WTC11 (cell line): ENCODE results near the gene PLPPR3. TPM values are rescaled to one million over a fixed set of nuclear protein-coding genes. Genes with fewer than 3 reads are reported as not detected.
A peak's percentile ranks its signal among the peaks of the same experiment; 100 is the strongest.

ENCODE experiments used
- ATAC-seq: fragments of 200-7000 bp; cut with Tn5 transposase; 2 replicates; pipeline ENCODE4 v1.10.0; 2021; ENCODE audit warnings: mild to moderate bottlenecking, moderate library complexity
- CTCF ChIA-PET: fragments of 300-600 bp; sonication (Branson Sonifier 250); formaldehyde crosslinking; loops from one replicate; lab custom pipeline; 2021; ENCODE audit warnings: antibody characterized with exemption; lab: Charles Lee
- POLR2A ChIA-PET: fragments of 350-600 bp; sonication (Branson Sonifier 250); formaldehyde crosslinking; loops from one replicate; lab custom pipeline; 2021; ENCODE audit warnings: antibody characterized with exemption; lab: Charles Lee
- DNase-seq: peaks from one replicate; pipeline ENCODE4 v3.0.0; 2021; ENCODE audit warnings: low spot score
- H3K27ac Mint-ChIP-seq: 2 replicates; pipeline ENCODE4 v1.8.0; 2021; ENCODE audit warnings: mixed read lengths
- H3K27me3 Mint-ChIP-seq: 2 replicates; pipeline ENCODE4 v1.8.0; 2021; ENCODE audit warnings: low read depth, mild to moderate bottlenecking, moderate library complexity, mixed read lengths
- H3K36me3 Mint-ChIP-seq: 2 replicates; pipeline ENCODE4 v1.8.0; 2021; ENCODE audit warnings: mixed read lengths
- H3K4me1 Mint-ChIP-seq: 2 replicates; pipeline ENCODE4 v1.8.0; 2022; ENCODE audit warnings: mixed read lengths
- H3K4me3 Mint-ChIP-seq: 2 replicates; pipeline ENCODE4 v1.8.0; 2021; ENCODE audit warnings: mild to moderate bottlenecking, moderate library complexity, mixed read lengths
- H3K9me3 Mint-ChIP-seq: 2 replicates; pipeline ENCODE4 v1.8.0; 2021; ENCODE audit warnings: mixed read lengths
- EMX1 ChIP-seq: fragments of 250-450 bp; sonication (Bioruptor Pico); IDR thresholded peaks from 2 replicates; pipeline ENCODE4 v1.8.0; 2021; ENCODE audit warnings: mild to moderate bottlenecking
- FOXP1 ChIP-seq: sonication (generic); formaldehyde crosslinking; IDR thresholded peaks from 2 replicates; pipeline ENCODE4 v1.8.0; 2022; ENCODE audit warnings: missing genetic modification reagents, mild to moderate bottlenecking, moderate library complexity, borderline replicate concordance
- JUN ChIP-seq: sonication (generic); formaldehyde crosslinking; IDR thresholded peaks from 2 replicates; pipeline ENCODE4 v1.8.0; 2023; ENCODE audit warnings: mild to moderate bottlenecking, missing genetic modification reagents
- NR1H2 ChIP-seq: sonication (generic); formaldehyde crosslinking; IDR thresholded peaks from 2 replicates; pipeline ENCODE4 v1.9.0; 2021; ENCODE audit warnings: mild to moderate bottlenecking, moderate library complexity, missing genetic modification reagents
- NR3C1 ChIP-seq: sonication (generic); formaldehyde crosslinking; conservative IDR thresholded peaks from 2 replicates; pipeline ENCODE4 v1.8.1; 2023; ENCODE audit warnings: low read depth, mild to moderate bottlenecking, missing genetic modification reagents
- OVOL2 ChIP-seq: fragments of 250-450 bp; sonication (Bioruptor Pico); IDR thresholded peaks from 2 replicates; pipeline ENCODE4 v1.9.0; 2021; ENCODE audit warnings: mild to moderate bottlenecking, borderline replicate concordance
- ZNF671 ChIP-seq: fragments of 250-450 bp; sonication (Bioruptor Pico); IDR thresholded peaks from 2 replicates; pipeline ENCODE4 v1.8.0; 2021; ENCODE audit warnings: mild to moderate bottlenecking
- total RNA-seq: library from RNA; stranded (reverse); gene quantifications from 3 replicates; pipeline ENCODE4 v1.2.3, GENCODE V29; 2021
- TF ChIP-seq, protein P1 (sequence below): sonication (generic); formaldehyde crosslinking; IDR thresholded peaks from 2 replicates; pipeline ENCODE4 v1.8.0; 2022; ENCODE audit warnings: mild to moderate bottlenecking, missing genetic modification reagents
- TF ChIP-seq, protein P2 (sequence below): sonication (generic); formaldehyde crosslinking; IDR thresholded peaks from 2 replicates; pipeline ENCODE4 v1.8.1; 2022; ENCODE audit warnings: low read depth, mild to moderate bottlenecking, moderate library complexity, missing genetic modification reagents, borderline replicate concordance
- TF ChIP-seq, protein P3 (sequence below): sonication (generic); formaldehyde crosslinking; IDR thresholded peaks from 2 replicates; pipeline ENCODE4 v1.8.1; 2022; ENCODE audit warnings: mild to moderate bottlenecking, moderate library complexity, missing genetic modification reagents
- TF ChIP-seq, protein P4 (sequence below): sonication (generic); formaldehyde crosslinking; IDR thresholded peaks from 2 replicates; pipeline ENCODE4 v1.8.0; 2022; ENCODE audit warnings: mild to moderate bottlenecking, missing genetic modification reagents
- TF ChIP-seq, protein P5 (sequence below): sonication (generic); formaldehyde crosslinking; IDR thresholded peaks from 2 replicates; pipeline ENCODE4 v1.8.1; 2023; ENCODE audit warnings: mild to moderate bottlenecking, moderate library complexity, missing genetic modification reagents

The PLPPR3 gene
- total RNA-seq, 1 experiment from 2014 or later, result 60.6 TPM

DNA sequence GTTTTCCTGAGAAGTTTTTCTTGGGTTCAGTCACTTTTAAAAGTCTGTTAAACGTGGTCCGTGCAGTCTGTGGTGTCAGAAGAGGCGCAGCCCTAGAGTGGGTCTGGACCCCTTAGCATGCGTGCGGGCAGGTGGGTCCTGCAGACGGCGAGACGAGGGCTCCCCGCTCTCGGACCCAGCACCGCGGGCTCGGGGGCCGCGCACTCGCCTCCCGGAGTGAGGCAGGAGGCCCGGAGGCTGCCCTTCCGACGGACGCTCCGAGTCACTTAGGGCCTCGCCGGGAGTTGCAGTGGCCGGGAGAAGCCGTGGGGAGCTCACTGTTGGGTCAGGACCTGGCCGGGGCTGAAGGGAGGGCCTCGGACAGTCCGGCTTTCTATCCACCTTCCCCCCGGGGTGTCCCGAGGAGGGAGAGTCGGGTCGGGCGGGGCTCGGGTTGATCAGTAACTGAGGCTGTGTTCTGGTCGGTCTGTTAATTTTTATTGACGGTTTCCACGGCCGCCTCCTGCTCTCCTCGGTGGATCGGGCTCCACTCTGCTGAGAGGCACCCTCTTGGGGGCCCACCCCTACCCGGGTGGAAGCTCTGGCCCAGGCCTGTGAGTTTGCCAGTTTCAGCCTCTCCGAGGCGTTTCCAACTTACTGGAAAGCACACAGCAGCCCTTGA is 23.2 kb downstream of the PLPPR3 start:
- POLR2A ChIA-PET, result interaction anchor here (0.5 to 1.5 kb wide), 5 partner anchors 10 to 118 kb away, joined by 3 to 5 read pairs (median 4); no protein-coding TSS in a partner anchor
- CTCF ChIA-PET, result interaction anchor here (0.9 to 1.4 kb wide), 4 partner anchors 25 to 284 kb away, joined by 3 to 6 read pairs (median 3); no protein-coding TSS in a partner anchor
- no peak for ATAC-seq

DNA sequence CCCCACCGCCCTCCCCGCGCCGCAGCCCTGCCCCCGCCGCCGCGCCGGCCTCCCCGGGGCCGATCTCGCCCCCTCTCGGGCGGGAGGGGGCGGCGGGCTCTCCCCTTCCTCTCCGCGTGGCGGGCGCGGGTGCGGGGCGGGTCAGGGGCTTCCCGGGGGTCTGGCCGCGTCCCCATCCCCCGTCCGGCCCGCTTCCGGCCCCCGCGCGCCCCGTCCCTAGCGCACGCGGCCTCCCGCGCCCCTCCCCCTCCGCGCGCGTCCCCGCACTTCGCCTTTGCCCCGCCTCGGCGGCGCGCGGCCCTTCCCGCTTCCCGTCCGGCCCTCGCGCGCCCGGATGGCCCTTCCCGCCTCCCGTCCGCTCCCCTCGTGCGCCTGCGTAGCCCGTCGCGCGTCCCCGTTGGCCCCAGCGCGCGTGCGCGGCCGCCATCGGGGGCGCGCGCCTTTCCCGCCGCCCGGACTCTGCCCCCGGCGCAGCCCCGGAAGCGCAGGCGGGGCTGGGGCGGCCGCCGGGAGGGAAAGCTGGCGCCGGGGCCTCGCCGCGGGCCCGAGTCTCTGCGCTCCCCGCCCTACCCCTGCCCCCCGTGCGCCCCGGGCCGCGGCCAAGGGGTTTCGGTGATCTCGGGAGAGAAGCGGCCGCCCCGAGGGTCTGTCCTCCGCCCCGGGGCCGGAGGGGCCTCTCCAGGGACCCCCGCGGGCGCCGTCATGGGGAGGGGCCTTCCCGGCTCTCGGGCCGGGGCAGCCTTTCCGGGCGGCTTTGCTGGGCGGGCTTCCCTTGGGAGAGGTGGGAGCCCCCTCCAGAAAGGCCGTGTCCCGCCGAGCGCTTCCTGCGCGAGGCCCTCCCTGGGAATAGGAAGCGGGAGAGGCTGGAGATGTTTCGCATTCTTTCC is 24.0 kb downstream of the PLPPR3 start:
- POLR2A ChIA-PET, result interaction anchor here (0.5 to 1.4 kb wide), 2 partner anchors 14 to 44 kb away, joined by 3 to 5 read pairs; no protein-coding TSS in a partner anchor
- H3K36me3 Mint-ChIP-seq, result peaks cover 27% of the 10 kb centered on the region
- TF ChIP-seq NR3C1 (CRISPR knock-in tag) (no peak), EMX1 (CRISPR knock-in tag) (0 out of 2 replicates have a peak, but pooled peaks have one; percentile 22), ZNF671 (no peak), FOXP1 (CRISPR knock-in tag) (peak; percentile 86; the same call in 1 of the 2 replicates), JUN (0 out of 2 replicates have a peak, but pooled peaks have one; percentile 18)
- TF ChIP-seq, protein P1, sequence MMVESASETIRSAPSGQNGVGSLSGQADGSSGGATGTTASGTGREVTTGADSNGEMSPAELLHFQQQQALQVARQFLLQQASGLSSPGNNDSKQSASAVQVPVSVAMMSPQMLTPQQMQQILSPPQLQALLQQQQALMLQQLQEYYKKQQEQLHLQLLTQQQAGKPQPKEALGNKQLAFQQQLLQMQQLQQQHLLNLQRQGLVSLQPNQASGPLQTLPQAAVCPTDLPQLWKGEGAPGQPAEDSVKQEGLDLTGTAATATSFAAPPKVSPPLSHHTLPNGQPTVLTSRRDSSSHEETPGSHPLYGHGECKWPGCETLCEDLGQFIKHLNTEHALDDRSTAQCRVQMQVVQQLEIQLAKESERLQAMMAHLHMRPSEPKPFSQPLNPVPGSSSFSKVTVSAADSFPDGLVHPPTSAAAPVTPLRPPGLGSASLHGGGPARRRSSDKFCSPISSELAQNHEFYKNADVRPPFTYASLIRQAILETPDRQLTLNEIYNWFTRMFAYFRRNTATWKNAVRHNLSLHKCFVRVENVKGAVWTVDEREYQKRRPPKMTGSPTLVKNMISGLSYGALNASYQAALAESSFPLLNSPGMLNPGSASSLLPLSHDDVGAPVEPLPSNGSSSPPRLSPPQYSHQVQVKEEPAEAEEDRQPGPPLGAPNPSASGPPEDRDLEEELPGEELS (CRISPR knock-in tag), result peak; percentile 63; the same call in 1 of the 2 replicates
- TF ChIP-seq, protein P2, sequence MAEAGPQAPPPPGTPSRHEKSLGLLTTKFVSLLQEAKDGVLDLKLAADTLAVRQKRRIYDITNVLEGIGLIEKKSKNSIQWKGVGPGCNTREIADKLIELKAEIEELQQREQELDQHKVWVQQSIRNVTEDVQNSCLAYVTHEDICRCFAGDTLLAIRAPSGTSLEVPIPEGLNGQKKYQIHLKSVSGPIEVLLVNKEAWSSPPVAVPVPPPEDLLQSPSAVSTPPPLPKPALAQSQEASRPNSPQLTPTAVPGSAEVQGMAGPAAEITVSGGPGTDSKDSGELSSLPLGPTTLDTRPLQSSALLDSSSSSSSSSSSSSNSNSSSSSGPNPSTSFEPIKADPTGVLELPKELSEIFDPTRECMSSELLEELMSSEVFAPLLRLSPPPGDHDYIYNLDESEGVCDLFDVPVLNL, result peak; percentile 76; the same call in 1 of the 2 replicates
- TF ChIP-seq, protein P3, sequence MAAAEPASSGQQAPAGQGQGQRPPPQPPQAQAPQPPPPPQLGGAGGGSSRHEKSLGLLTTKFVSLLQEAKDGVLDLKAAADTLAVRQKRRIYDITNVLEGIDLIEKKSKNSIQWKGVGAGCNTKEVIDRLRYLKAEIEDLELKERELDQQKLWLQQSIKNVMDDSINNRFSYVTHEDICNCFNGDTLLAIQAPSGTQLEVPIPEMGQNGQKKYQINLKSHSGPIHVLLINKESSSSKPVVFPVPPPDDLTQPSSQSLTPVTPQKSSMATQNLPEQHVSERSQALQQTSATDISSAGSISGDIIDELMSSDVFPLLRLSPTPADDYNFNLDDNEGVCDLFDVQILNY (CRISPR knock-in tag), result peak; percentile 94
- TF ChIP-seq, protein P4, sequence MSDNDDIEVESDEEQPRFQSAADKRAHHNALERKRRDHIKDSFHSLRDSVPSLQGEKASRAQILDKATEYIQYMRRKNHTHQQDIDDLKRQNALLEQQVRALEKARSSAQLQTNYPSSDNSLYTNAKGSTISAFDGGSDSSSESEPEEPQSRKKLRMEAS (CRISPR knock-in tag), result no peak
- TF ChIP-seq, all 79 proteins: peak for 6
- CTCF ChIA-PET, result interaction anchor here (1.0 kb wide), 1 partner anchor 56 kb away, joined by 3 read pairs; no protein-coding TSS in a partner anchor
- Mint-ChIP-seq H3K9me3 (no peaks in the 10 kb centered on the region), H3K27ac (peak overlapping the region; percentile 95), H3K27me3 (no peaks in the 10 kb centered on the region), H3K4me3 (peak overlapping the region; percentile 87), H3K4me1 (peaks cover 38% of the 10 kb centered on the region)
- ATAC-seq, result peak; percentile 1
- peak; percentile 82 for DNase-seq

More for the DNA sequence above, 23.2 kb downstream of the PLPPR3 start:
- Mint-ChIP-seq H3K27ac (peak overlapping the region; percentile 97), H3K27me3 (no peaks in the 10 kb centered on the region), H3K4me3 (peak overlapping the region; percentile 87), H3K9me3 (no peaks in the 10 kb centered on the region), H3K4me1 (peaks cover 42% of the 10 kb centered on the region), H3K36me3 (peaks cover 32% of the 10 kb centered on the region)
- TF ChIP-seq, protein P4 (CRISPR knock-in tag), result no peak; the same call in 1 of the 2 replicates
- TF ChIP-seq, protein P5, sequence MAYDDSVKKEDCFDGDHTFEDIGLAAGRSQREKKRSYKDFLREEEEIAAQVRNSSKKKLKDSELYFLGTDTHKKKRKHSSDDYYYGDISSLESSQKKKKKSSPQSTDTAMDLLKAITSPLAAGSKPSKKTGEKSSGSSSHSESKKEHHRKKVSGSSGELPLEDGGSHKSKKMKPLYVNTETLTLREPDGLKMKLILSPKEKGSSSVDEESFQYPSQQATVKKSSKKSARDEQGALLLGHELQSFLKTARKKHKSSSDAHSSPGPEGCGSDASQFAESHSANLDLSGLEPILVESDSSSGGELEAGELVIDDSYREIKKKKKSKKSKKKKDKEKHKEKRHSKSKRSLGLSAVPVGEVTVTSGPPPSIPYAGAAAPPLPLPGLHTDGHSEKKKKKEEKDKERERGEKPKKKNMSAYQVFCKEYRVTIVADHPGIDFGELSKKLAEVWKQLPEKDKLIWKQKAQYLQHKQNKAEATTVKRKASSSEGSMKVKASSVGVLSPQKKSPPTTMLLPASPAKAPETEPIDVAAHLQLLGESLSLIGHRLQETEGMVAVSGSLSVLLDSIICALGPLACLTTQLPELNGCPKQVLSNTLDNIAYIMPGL (CRISPR knock-in tag), result 0 out of 2 replicates have a peak, but pooled peaks have one; percentile 2
- TF ChIP-seq OVOL2 (CRISPR knock-in tag), result no peak
- TF ChIP-seq NR1H2 (CRISPR knock-in tag), result no peak
- DNase-seq, result no peak
